Naive thymus-derived CD4-positive, alpha-beta T cell (primary cell): ENCODE results near the gene ZNF423. TPM values are rescaled to one million over a fixed set of nuclear protein-coding genes. Genes with fewer than 3 reads are reported as not detected.

ENCODE experiments used
- ATAC-seq: fragments of 150-1000 bp; cut with Tn5 transposase; 2 replicates; pipeline ENCODE4 v1.10.0; 2021; ENCODE audit warnings: mild to moderate bottlenecking, moderate library complexity
- CTCF ChIA-PET: fragments of 350-600 bp; sonication (Branson Sonifier 250); formaldehyde crosslinking; loops from one replicate; lab custom pipeline; 2021; ENCODE audit warnings: antibody characterized with exemption; lab: Charles Lee
- POLR2A ChIA-PET: fragments of 350-600 bp; sonication (Branson Sonifier 250); formaldehyde crosslinking; loops from one replicate; lab custom pipeline; 2021; ENCODE audit warnings: antibody characterized with exemption, inconsistent platforms; lab: Charles Lee
- DNase-seq, 9 donors: peaks; one replicate each; pipeline versions ENCODE4 v3.0.0 to v3.0.0-alpha.2; 2020 to 2022; ENCODE audit warnings: mixed read lengths in 1 of 9
- H3K27ac ChIP-seq: one replicate; pipeline ENCODE4 v1.7.0; 2013; ENCODE audit warnings: mild to moderate bottlenecking, low read depth, low read length, moderate library complexity
- H3K27me3 ChIP-seq, 2 donors: one replicate each; pipeline ENCODE4 v1.7.0; 2013; ENCODE audit warnings: low read length in 2 of 2, mild to moderate bottlenecking in 2 of 2, moderate library complexity in 2 of 2; ENCODE audit not compliant: control insufficient read depth in 2 of 2, insufficient read depth in 2 of 2
- H3K36me3 ChIP-seq, 3 experiments: 1 replicate in 2 of 3; 2 replicates in 1 of 3; pipeline ENCODE4 v1.7.0; 2013; ENCODE audit warnings: low read length in 3 of 3, mild to moderate bottlenecking in 3 of 3, moderate library complexity in 1 of 3; ENCODE audit not compliant: insufficient read depth in 3 of 3, control insufficient read depth in 2 of 3
- H3K4me1 ChIP-seq, 2 donors: one replicate each; pipeline ENCODE4 v1.7.0; 2013; ENCODE audit warnings: low read length in 2 of 2, mild to moderate bottlenecking in 2 of 2, moderate library complexity in 1 of 2; ENCODE audit not compliant: control insufficient read depth in 2 of 2, insufficient read depth in 2 of 2
- H3K4me3 ChIP-seq: 2 replicates; pipeline ENCODE4 v1.7.0; 2013; ENCODE audit warnings: mild to moderate bottlenecking, low read length
- H3K9me3 ChIP-seq, 3 experiments: 1 replicate in 2 of 3; 2 replicates in 1 of 3; pipeline ENCODE4 v1.7.0; 2013; ENCODE audit warnings: low read length in 3 of 3; ENCODE audit not compliant: control insufficient read depth in 2 of 3
- H3K27ac Mint-ChIP-seq, 9 donors: one replicate each; pipeline ENCODE4 v1.8.0; 2020 to 2022; ENCODE audit warnings: mixed read lengths in 9 of 9, mild to moderate bottlenecking in 8 of 9, moderate library complexity in 5 of 9, inconsistent platforms in 2 of 9
- H3K27me3 Mint-ChIP-seq, 5 donors: one replicate each; pipeline ENCODE4 v1.8.0; 2021 to 2022; ENCODE audit warnings: mixed read lengths in 5 of 5, mild to moderate bottlenecking in 1 of 5
- H3K36me3 Mint-ChIP-seq, 5 donors: one replicate each; pipeline ENCODE4 v1.8.0; 2020 to 2022; ENCODE audit warnings: mixed read lengths in 5 of 5, mild to moderate bottlenecking in 3 of 5, inconsistent platforms in 1 of 5
- H3K4me1 Mint-ChIP-seq, 7 donors: one replicate each; pipeline ENCODE4 v1.8.0; 2020 to 2022; ENCODE audit warnings: mixed read lengths in 7 of 7, mild to moderate bottlenecking in 3 of 7, inconsistent platforms in 1 of 7
- H3K4me3 Mint-ChIP-seq, 10 donors: one replicate each; pipeline ENCODE4 v1.8.0; 2020 to 2022; ENCODE audit warnings: mild to moderate bottlenecking in 10 of 10, mixed read lengths in 10 of 10, moderate library complexity in 6 of 10, inconsistent platforms in 2 of 10
- H3K9me3 Mint-ChIP-seq, 11 donors: one replicate each; pipeline ENCODE4 v1.8.0; 2020 to 2022; ENCODE audit warnings: mixed read lengths in 11 of 11, mild to moderate bottlenecking in 4 of 11, inconsistent platforms in 1 of 11, moderate library complexity in 1 of 11
- intact Hi-C, 2 donors: fragments of 100-400 bp; cut with micrococcal nuclease; formaldehyde crosslinking; loops; one replicate each; pipeline ENCODE4 v1.15.1; 2023
- polyA plus RNA-seq, 2 donors: library from polyadenylated mRNA; unstranded; fragments of 300-500 nt; fragmentation: Illumina TruSeq; gene quantifications; one replicate each; pipeline ENCODE4 v1.2.3, GENCODE V29; 2021
- total RNA-seq, 6 experiments: library from RNA in 5 of 6; stranded (reverse) in 5 of 6; gene quantifications; 1 replicate in 5 of 6; 2 replicates in 1 of 6; pipeline ENCODE4 v1.2.3 and lab custom pipeline; 2021 to 2026

ZNF423 gene
- total and polyA plus RNA-seq, 7 experiments from 2014 or later: not detected

- Histone ChIP-seq H3K9me3 (no peaks in the 10 kb centered on the region), H3K27ac (no peak overlapping the region), H3K4me3 (no peak overlapping the region), H3K36me3 (no peaks in the 10 kb centered on the region), H3K4me1 (no peaks in the 10 kb centered on the region), H3K27me3 (no peaks in the 10 kb centered on the region)
- ATAC-seq: no peak
- Mint-ChIP-seq H3K36me3 (no peaks in the 10 kb centered on the region), H3K4me1 (no peaks in the 10 kb centered on the region), H3K4me3 (no peak overlapping the region), H3K27ac (no peak overlapping the region), H3K9me3 (no peaks in the 10 kb centered on the region), H3K27me3 (peaks cover 0 to under 1% (median 0%) of the 10 kb centered on the region in 5 donors)
- no peak for DNase-seq
- ChIA-PET POLR2A (no interaction called here), CTCF (no interaction called here)
- intact Hi-C loops: no loop called here
These were observed 299.7 kb downstream of the ZNF423 start for GRCh38 chr16:49556249-49556605.

- Histone ChIP-seq H3K27me3 (no peaks in the 10 kb centered on the region), H3K4me1 (no peaks in the 10 kb centered on the region), H3K27ac (no peak overlapping the region), H3K9me3 (no peaks in the 10 kb centered on the region), H3K36me3 (no peaks in the 10 kb centered on the region), H3K4me3 (no peak overlapping the region)
- ChIA-PET POLR2A (interaction anchor here (0.7 kb wide), 1 partner anchor 39 kb away, joined by 3 read pairs; no protein-coding TSS in a partner anchor), CTCF (no interaction called here)
- Mint-ChIP-seq H3K36me3 (no peaks in the 10 kb centered on the region), H3K27ac (no peak overlapping the region), H3K9me3 (no peaks in the 10 kb centered on the region), H3K4me3 (no peak overlapping the region), H3K4me1 (no peaks in the 10 kb centered on the region), H3K27me3 (peaks cover 0 to 3% (median 0%) of the 10 kb centered on the region in 5 donors)
- ATAC-seq (no peak), DNase-seq (no peak)
- intact Hi-C loops: no loop called here
These were observed 301.2 kb downstream of the ZNF423 start for GRCh38 chr16:49554681-49555080.

- intact Hi-C loops: no loop called here
- DNase-seq: no peak
- Mint-ChIP-seq H3K4me1 (peaks cover 0 to 2% (median 0%) of the 10 kb centered on the region in 7 donors), H3K27me3 (peaks cover 0 to 3% (median 0%) of the 10 kb centered on the region in 5 donors), H3K27ac (no peak overlapping the region), H3K9me3 (no peaks in the 10 kb centered on the region), H3K4me3 (no peak overlapping the region), H3K36me3 (no peaks in the 10 kb centered on the region)
- no peaks in the 10 kb centered on the region for H3K9me3 ChIP-seq
- ATAC-seq: no peak
- no peak overlapping the region for H3K4me3 ChIP-seq
- POLR2A ChIA-PET: no interaction called here
- no peak overlapping the region for H3K27ac ChIP-seq
- H3K27me3 ChIP-seq: no peaks in the 10 kb centered on the region
- no peaks in the 10 kb centered on the region for H3K36me3 ChIP-seq
- no peaks in the 10 kb centered on the region for H3K4me1 ChIP-seq
- CTCF ChIA-PET: interaction anchor here (1.4 kb wide), 1 partner anchor 41 kb away, joined by 4 read pairs; no protein-coding TSS in a partner anchor
These were observed 303.5 kb downstream of the ZNF423 start for GRCh38 chr16:49552313-49552928.

GRCh38 chr16:49550666-49551065 lies 305.2 kb downstream of the ZNF423 start:
- intact Hi-C loops: no loop called here
- Histone ChIP-seq H3K27ac (no peak overlapping the region), H3K27me3 (no peaks in the 10 kb centered on the region), H3K4me3 (no peak overlapping the region), H3K9me3 (no peaks in the 10 kb centered on the region), H3K36me3 (no peaks in the 10 kb centered on the region), H3K4me1 (no peaks in the 10 kb centered on the region)
- H3K4me3 Mint-ChIP-seq: no peak overlapping the region
- DNase-seq: no peak
- no peaks in the 10 kb centered on the region for H3K9me3 Mint-ChIP-seq
- peaks cover 0 to 3% (median 0%) of the 10 kb centered on the region in 5 donors for H3K27me3 Mint-ChIP-seq
- ChIA-PET POLR2A (no interaction called here), CTCF (interaction anchor here (0.5 to 0.7 kb wide), 2 partner anchors 110 to 405 kb away, joined by 3 read pairs; no protein-coding TSS in a partner anchor)
- H3K27ac Mint-ChIP-seq: no peak overlapping the region
- H3K4me1 Mint-ChIP-seq: peaks cover 0 to 2% (median 0%) of the 10 kb centered on the region in 7 donors
- no peak for ATAC-seq
- no peaks in the 10 kb centered on the region for H3K36me3 Mint-ChIP-seq

- intact Hi-C loops: no loop called here
- Mint-ChIP-seq H3K4me3 (no peak overlapping the region), H3K9me3 (no peaks in the 10 kb centered on the region), H3K4me1 (peaks cover 0 to 2% (median 0%) of the 10 kb centered on the region in 7 donors), H3K36me3 (no peaks in the 10 kb centered on the region), H3K27ac (no peak overlapping the region), H3K27me3 (peaks cover 0 to 3% (median 0%) of the 10 kb centered on the region in 5 donors)
- Histone ChIP-seq H3K36me3 (no peaks in the 10 kb centered on the region), H3K4me3 (no peak overlapping the region), H3K27me3 (no peaks in the 10 kb centered on the region), H3K4me1 (no peaks in the 10 kb centered on the region), H3K9me3 (no peaks in the 10 kb centered on the region), H3K27ac (no peak overlapping the region)
- CTCF ChIA-PET: interaction anchor here (0.5 to 0.7 kb wide), 2 partner anchors 111 to 405 kb away, joined by 3 read pairs; no protein-coding TSS in a partner anchor
- POLR2A ChIA-PET: no interaction called here
- no peak for ATAC-seq
- no peak for DNase-seq
These were observed 305.8 kb downstream of the ZNF423 start for GRCh38 chr16:49550140-49550539.

- H3K9me3 Mint-ChIP-seq: no peaks in the 10 kb centered on the region
- H3K27me3 Mint-ChIP-seq: peaks cover 0 to 3% (median 0%) of the 10 kb centered on the region in 5 donors
- H3K27me3 ChIP-seq: no peaks in the 10 kb centered on the region
- no peak overlapping the region for H3K4me3 ChIP-seq
- ATAC-seq: no peak
- H3K27ac Mint-ChIP-seq: no peak overlapping the region
- no peaks in the 10 kb centered on the region for H3K9me3 ChIP-seq
- DNase-seq: no peak
- H3K36me3 ChIP-seq: no peaks in the 10 kb centered on the region
- no peaks in the 10 kb centered on the region for H3K4me1 ChIP-seq
- no peak overlapping the region for H3K4me3 Mint-ChIP-seq
- POLR2A ChIA-PET: no interaction called here
- CTCF ChIA-PET: no interaction called here
- intact Hi-C loops: no loop called here
- peaks cover 0 to 2% (median 0%) of the 10 kb centered on the region in 7 donors for H3K4me1 Mint-ChIP-seq
- no peaks in the 10 kb centered on the region for H3K36me3 Mint-ChIP-seq
- no peak overlapping the region for H3K27ac ChIP-seq
These were observed 307.5 kb downstream of the ZNF423 start for GRCh38 chr16:49548325-49548970.
